ENCODE measurements around the gene IRF2BP2. TPM values are rescaled to one million over a fixed set of nuclear protein-coding genes. Genes with fewer than 3 reads are reported as not detected.

Gene IRF2BP2
- polyA plus RNA-seq, 2 of the 4 experiments (the other 2 are of a cell fraction), result 38.2 to 53.5 TPM

DNA sequence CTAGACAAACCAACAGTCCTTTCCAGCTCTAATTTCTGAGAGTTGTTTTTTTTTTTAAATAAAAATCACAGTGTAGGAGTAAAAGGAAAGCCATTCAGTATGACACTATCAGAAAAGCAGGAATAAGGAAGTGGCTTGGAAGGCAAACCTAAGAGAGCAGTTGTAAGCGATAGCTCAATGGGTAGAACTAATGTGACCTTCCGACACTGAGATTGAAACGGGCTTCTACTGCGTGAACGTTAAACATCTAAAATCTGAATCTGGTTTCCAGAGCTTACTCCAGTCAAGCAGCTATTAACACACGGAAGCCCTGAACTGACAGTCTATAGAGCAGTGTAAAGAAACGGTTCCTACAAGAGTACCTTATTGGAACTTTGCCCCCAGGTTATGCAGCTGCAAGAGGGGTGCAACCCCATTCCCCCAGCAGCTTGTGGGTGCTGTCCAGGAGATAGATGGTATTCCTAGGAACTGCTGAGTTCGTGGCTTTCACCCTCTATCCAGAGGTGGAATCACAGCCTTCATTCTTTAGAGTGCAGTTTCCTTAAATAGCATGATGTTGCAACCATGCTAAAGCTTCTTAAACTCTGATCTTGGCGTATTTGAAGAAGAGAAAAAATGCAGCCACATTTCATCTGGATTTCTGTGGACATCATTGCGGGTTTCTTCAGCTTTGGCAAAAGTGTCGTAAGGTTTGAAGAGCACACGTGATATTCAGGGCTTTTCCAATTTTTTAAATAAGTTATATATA lies 3.3 kb upstream of the IRF2BP2 start (continued):
- TF ChIP-seq, protein P1, sequence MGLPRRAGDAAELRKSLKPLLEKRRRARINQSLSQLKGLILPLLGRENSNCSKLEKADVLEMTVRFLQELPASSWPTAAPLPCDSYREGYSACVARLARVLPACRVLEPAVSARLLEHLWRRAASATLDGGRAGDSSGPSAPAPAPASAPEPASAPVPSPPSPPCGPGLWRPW (IDR thresholded peaks at IDR 0.05), result peak; percentile 68; the same call in 1 of the 2 replicates
- TF ChIP-seq FOSL2 (IDR thresholded peaks at IDR 0.05) (no peak), FOSL2 (CRISPR knock-in tag; IDR thresholded peaks at IDR 0.05) (peak; percentile 32; the same call in 1 of the 2 replicates), NFE2L2 (conservative IDR thresholded peaks at IDR 0.05; ENCODE audit: low read length) (no peak), PHF8 (IDR thresholded peaks at IDR 0.05; ENCODE audit: borderline replicate concordance, low read depth) (no peak), EP300 (IDR thresholded peaks at IDR 0.05) (peak; percentile 66 to 69; a peak in 3 of 5 replicates), POLR2A (IDR thresholded peaks at IDR 0.05; ENCODE audit: low read length) (no peak), SREBF2 (IDR thresholded peaks at IDR 0.05) (no peak; the same call in 1 of the 2 replicates), HEYL (CRISPR knock-in tag; IDR thresholded peaks at IDR 0.05) (no peak), ZC3H11A (IDR thresholded peaks at IDR 0.05) (no peak), NR3C1 (IDR thresholded peaks at IDR 0.05) (no peak), GATA3 (IDR thresholded peaks at IDR 0.05; ENCODE audit: borderline replicate concordance) (no peak), RAD21 (conservative IDR thresholded peaks at IDR 0.05 in 1 of 2, IDR thresholded peaks at IDR 0.05 in 1 of 2) (peak in 1 of 2 experiments; percentile 13; a peak in 1 of 5 replicates), TFCP2L1 (CRISPR knock-in tag; IDR thresholded peaks at IDR 0.05) (peak; percentile 28; the same call in 1 of the 2 replicates), CHD2 (IDR thresholded peaks at IDR 0.05; ENCODE audit: low read length, partially characterized antibody) (no peak), ESRRA (IDR thresholded peaks at IDR 0.05; ENCODE audit: borderline replicate concordance, low read length) (no peak), KDM5A (IDR thresholded peaks at IDR 0.05) (no peak), POLR2AphosphoS2 (conservative IDR thresholded peaks at IDR 0.05; ENCODE audit: low read length) (no peak), JUN (IDR thresholded peaks at IDR 0.05) (no peak), SMC3 (IDR thresholded peaks at IDR 0.05) (peak; percentile 27; the same call in 1 of the 3 replicates), FOSB (CRISPR knock-in tag; IDR thresholded peaks at IDR 0.05) (peak; percentile 81; the same call in 1 of the 2 replicates), HOXA7 (CRISPR knock-in tag; IDR thresholded peaks at IDR 0.05) (peak; percentile 82), MAFK (IDR thresholded peaks at IDR 0.05; ENCODE audit: partially characterized antibody) (peak; percentile 59), NPAS2 (CRISPR knock-in tag; IDR thresholded peaks at IDR 0.05; ENCODE audit: borderline replicate concordance) (no peak)
- TF ChIP-seq, protein P2, sequence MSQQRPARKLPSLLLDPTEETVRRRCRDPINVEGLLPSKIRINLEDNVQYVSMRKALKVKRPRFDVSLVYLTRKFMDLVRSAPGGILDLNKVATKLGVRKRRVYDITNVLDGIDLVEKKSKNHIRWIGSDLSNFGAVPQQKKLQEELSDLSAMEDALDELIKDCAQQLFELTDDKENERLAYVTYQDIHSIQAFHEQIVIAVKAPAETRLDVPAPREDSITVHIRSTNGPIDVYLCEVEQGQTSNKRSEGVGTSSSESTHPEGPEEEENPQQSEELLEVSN (IDR thresholded peaks at IDR 0.05; ENCODE audit: borderline replicate concordance, low read depth), result no peak
- TF ChIP-seq, protein P3, sequence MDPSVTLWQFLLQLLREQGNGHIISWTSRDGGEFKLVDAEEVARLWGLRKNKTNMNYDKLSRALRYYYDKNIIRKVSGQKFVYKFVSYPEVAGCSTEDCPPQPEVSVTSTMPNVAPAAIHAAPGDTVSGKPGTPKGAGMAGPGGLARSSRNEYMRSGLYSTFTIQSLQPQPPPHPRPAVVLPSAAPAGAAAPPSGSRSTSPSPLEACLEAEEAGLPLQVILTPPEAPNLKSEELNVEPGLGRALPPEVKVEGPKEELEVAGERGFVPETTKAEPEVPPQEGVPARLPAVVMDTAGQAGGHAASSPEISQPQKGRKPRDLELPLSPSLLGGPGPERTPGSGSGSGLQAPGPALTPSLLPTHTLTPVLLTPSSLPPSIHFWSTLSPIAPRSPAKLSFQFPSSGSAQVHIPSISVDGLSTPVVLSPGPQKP (IDR thresholded peaks at IDR 0.05; ENCODE audit: low read depth, low read length), result no peak
- TF ChIP-seq, protein P4, sequence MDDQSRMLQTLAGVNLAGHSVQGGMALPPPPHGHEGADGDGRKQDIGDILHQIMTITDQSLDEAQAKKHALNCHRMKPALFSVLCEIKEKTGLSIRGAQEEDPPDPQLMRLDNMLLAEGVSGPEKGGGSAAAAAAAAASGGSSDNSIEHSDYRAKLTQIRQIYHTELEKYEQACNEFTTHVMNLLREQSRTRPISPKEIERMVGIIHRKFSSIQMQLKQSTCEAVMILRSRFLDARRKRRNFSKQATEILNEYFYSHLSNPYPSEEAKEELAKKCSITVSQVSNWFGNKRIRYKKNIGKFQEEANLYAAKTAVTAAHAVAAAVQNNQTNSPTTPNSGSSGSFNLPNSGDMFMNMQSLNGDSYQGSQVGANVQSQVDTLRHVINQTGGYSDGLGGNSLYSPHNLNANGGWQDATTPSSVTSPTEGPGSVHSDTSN (IDR thresholded peaks at IDR 0.05), result no peak
- TF ChIP-seq, protein P5, sequence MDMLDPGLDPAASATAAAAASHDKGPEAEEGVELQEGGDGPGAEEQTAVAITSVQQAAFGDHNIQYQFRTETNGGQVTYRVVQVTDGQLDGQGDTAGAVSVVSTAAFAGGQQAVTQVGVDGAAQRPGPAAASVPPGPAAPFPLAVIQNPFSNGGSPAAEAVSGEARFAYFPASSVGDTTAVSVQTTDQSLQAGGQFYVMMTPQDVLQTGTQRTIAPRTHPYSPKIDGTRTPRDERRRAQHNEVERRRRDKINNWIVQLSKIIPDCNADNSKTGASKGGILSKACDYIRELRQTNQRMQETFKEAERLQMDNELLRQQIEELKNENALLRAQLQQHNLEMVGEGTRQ (IDR thresholded peaks at IDR 0.05), result peak; percentile 64

Measured in A549 (cell line).